Thyroid gland (tissue), 4 donors: ENCODE measurements around the gene KIAA1614.

Experiments used
- CTCF ChIP-seq, 6 experiments: fragments of 200-600 bp in 3 of 6; fragments of 450-650 bp in 3 of 6; sonication (generic) in 3 of 6; IDR thresholded peaks; one replicate each; pipeline ENCODE4 v1.5.1; 2016 to 2019; ENCODE audit warnings: antibody characterized with exemption in 6 of 6, mild to moderate bottlenecking in 2 of 6, inconsistent platforms in 1 of 6, moderate library complexity in 1 of 6
- POLR2A ChIP-seq, 2 donors: fragments of 450-650 bp; IDR thresholded peaks; one replicate each; pipeline ENCODE4 v1.6.1; 2017; ENCODE audit warnings: antibody characterized with exemption in 2 of 2, mild to moderate bottlenecking in 2 of 2, moderate library complexity in 1 of 2

- TF ChIP-seq POLR2A (IDR thresholded peaks at IDR 0.05) (no peak), CTCF (IDR thresholded peaks at IDR 0.05) (no peak)
Observed at GRCh38 chr1:180909005-180909414, 3.7 kb upstream of the KIAA1614 start.
